NCI-H2029 treated with DMSO at 0.1 percent for 48 hours (cell line): ENCODE measurements around the gene CAMTA2.
"Not testable (repeated sequence)": the region's sequence is repeated elsewhere in the genome, so short reads cannot be mapped to it uniquely, and the experiment has no call there.

Experiments
- DNase-seq: peaks from one replicate; lab custom pipeline; 2025; lab: John Stamatoyannopoulos, UW

CAMTA2 gene, protein sequence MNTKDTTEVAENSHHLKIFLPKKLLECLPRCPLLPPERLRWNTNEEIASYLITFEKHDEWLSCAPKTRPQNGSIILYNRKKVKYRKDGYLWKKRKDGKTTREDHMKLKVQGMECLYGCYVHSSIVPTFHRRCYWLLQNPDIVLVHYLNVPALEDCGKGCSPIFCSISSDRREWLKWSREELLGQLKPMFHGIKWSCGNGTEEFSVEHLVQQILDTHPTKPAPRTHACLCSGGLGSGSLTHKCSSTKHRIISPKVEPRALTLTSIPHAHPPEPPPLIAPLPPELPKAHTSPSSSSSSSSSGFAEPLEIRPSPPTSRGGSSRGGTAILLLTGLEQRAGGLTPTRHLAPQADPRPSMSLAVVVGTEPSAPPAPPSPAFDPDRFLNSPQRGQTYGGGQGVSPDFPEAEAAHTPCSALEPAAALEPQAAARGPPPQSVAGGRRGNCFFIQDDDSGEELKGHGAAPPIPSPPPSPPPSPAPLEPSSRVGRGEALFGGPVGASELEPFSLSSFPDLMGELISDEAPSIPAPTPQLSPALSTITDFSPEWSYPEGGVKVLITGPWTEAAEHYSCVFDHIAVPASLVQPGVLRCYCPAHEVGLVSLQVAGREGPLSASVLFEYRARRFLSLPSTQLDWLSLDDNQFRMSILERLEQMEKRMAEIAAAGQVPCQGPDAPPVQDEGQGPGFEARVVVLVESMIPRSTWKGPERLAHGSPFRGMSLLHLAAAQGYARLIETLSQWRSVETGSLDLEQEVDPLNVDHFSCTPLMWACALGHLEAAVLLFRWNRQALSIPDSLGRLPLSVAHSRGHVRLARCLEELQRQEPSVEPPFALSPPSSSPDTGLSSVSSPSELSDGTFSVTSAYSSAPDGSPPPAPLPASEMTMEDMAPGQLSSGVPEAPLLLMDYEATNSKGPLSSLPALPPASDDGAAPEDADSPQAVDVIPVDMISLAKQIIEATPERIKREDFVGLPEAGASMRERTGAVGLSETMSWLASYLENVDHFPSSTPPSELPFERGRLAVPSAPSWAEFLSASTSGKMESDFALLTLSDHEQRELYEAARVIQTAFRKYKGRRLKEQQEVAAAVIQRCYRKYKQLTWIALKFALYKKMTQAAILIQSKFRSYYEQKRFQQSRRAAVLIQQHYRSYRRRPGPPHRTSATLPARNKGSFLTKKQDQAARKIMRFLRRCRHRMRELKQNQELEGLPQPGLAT

DNA sequence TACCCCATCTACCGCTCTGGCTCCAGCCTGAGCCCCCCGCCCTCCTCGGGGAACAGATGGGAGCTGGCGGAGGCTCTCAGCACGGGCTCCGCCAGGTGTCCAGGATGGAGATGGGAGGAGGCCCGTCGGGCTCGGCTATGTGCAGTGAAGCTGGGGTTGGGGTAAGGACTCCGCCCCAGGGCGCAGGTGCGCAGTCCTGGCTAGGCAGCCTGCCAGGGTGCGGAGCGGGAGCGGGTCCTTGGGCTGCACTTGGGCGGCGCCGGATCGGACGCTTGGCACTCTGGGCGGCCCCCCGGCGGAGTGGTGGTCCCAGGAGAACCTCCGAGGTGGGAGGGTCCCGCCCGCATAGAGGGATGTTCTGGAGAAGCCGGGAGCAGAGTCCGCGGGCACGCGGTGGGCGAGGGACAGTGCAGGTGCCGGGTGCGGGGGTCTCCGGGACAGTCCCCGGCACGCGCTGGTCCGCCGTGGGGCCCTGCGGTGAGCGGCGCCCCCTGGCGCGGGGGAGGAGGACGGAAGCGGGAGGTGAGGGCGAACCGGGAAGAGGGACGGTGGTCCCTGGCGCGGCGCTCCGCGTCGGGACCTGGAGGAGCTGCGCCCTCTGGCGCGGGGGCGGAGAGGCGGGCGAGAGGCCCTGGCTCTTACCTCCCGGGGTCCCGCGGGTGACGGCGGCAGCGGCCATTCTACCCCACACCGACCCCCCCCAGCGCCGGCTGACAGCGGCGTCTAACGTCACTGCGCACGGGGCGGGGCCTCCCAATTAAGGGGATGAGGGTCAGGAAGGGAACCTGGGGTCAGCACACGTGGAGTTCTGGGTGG, at the start of gene CAMTA2:
CAMTA2 (minus strand) TSS at position 725 of the 816 bp plus-strand sequence. CDS start 1,453 bp downstream, outside the sequence.
- peak; percentile 17 for DNase-seq

- DNase-seq: no peak
Measured at GRCh38 chr17:5035315-5035714, 47.8 kb upstream of the CAMTA2 start, which contains the start of gene SLC52A1. SLC52A1 (minus strand) TSS chr17:5035426; CDS start chr17:5034606, 820 bp downstream.

GRCh38 chr17:5034651-5035050, 47.2 kb upstream of the CAMTA2 start:
- DNase-seq: no peak

GRCh38 chr17:5034063-5034462, 46.6 kb upstream of the CAMTA2 start:
- no peak for DNase-seq

- no peak for DNase-seq
Measured at GRCh38 chr17:5033352-5034015, 46.0 kb upstream of the CAMTA2 start.

DNA sequence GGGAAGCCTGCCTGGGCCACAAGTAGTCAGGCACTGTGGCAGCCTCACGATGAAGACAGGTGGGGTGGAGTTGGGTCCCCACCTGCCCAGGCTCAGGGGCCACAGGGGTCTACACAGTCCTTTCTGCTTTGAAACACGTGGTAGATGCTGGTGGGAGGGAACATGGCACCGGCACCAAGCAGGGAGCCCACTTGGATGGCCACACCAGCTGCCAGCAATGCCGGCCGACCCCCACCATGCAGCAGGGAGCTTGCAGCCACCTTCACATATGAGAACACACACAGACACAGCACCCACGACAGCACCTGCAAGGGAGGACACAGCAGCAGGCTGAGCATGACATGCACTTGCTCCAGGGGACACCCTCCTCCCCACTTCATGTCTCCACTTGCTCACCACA, 45.4 kb upstream of the CAMTA2 start:
- DNase-seq: no peak

DNA sequence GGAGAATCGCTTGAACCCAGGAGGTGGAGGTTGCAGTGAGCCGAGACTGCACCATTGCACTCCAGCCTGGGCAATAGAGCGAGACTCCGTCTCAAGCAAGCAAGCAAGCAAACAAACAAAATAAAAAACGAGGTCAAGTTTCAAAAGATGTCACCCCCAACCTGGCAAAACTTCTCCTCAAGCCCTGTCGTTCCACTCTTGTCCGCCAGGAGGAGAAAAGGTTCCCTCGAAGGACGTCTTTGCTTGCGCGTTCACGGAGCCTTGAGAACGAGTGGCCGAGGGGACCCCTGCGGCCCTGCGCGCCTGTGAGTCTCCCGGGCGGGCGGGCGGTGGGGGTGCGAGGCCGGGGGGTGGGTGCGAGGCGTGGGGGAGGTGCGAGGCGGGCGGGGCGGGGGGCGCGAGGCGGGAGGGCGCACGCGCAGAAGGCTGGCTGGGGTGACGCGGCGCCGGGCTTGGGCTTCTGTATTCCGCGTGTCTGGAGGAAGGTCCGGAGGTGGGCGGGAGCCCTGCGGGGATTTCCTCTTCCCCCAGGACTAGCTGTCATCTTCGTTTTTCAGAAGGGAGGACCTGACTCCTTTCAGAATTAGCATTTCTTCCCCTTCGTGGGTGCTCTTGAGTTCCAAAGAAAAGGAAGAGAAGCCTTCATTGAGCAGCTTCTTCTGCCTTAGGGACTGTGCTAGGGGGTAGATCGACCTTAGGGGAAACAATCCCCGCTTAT, 44.0 kb upstream of the CAMTA2 start:
- no peak for DNase-seq

- DNase-seq: not testable (repeated sequence)
Measured at GRCh38 chr17:5030168-5030567, 42.7 kb upstream of the CAMTA2 start.

- DNase-seq: no peak
Measured at GRCh38 chr17:5027916-5028315, 40.4 kb upstream of the CAMTA2 start.

DNA sequence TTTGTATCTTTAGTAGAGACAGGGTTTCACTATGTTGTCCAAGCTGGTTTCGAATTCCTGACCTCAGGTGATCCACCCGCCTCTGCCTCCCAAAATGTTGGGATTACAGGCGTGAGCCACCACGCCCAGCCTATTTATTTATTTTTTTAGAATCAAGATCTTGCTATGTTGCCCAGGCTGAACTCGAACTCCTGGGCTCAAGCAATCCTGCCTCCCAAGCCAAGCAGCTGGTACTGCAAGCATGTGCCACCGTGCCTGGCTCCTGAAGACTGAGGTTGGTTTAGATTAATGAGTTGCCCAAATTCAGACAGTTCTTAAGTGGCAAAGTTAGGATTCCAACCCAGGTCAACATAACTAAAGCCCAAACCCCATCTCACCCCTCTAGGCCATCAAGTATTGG, 39.8 kb upstream of the CAMTA2 start:
- no peak for DNase-seq

DNA sequence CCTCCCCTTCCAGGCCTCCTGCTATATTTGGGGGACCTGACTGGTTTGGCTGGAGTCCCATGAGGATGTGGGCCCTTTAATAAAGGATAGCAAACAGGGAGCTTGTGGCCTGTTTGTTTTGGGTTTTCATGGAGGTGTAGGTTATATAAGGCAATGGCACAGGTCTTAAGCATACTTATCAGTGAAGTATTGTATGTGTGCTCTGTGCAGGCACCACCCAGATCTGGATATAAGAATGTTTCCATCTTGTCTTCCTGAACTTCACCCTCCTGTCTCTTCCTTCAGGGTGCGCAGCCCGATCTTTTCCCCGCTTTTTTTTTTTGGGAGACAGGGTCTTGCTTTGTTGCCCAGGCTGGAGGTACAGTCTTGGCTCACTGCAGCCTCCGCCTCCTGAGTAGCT, 37.1 kb upstream of the CAMTA2 start:
- DNase-seq: no peak

- no peak for DNase-seq
Measured at GRCh38 chr17:5023588-5024147, 36.2 kb upstream of the CAMTA2 start.

DNA sequence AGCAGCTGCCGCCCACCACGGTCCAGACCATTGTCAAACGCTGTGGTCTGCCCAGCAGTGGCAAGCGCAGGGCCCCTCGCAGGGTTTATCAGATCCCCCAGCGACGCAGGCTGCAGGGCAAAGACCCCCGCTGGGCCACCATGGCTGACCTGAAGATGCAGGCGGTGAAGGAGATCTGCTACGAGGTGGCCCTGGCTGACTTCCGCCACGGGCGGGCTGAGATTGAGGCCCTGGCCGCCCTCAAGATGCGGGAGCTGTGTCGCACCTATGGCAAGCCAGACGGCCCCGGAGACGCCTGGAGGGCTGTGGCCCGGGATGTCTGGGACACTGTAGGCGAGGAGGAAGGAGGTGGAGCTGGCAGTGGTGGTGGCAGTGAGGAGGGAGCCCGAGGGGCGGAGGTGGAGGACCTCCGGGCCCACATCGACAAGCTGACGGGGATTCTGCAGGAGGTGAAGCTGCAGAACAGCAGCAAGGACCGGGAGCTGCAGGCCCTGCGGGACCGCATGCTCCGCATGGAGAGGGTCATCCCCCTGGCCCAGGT, 34.8 kb upstream of the CAMTA2 start:
- DNase-seq: no peak

DNA sequence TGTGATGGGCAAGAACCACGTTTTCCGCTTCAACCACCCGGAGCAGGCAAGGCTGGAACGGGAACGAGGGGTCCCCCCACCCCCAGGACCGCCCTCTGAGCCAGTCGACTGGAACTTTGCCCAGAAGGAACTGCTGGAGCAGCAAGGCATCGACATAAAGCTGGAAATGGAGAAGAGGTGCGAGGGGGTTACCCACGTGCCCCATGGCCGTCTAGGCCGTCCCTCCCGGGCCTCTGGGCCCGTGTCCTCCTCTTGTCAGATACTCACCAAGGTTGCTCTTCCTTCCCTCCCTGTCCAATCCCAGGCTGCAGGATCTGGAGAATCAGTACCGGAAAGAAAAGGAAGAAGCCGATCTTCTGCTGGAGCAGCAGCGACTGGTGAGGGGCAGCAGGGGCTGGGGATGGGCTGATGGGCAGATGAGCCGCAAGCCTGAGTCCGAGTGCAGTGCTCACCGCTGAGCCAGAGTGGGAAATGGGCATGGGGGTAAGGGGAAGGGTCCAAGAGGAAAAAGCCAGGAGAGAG, 33.1 kb upstream of the CAMTA2 start:
- DNase-seq: no peak

- no peak for DNase-seq
Measured at GRCh38 chr17:5019475-5019956, 32.0 kb upstream of the CAMTA2 start.

GRCh38 chr17:5014357-5014756, 26.9 kb upstream of the CAMTA2 start:
- DNase-seq: no peak

- no peak for DNase-seq
Measured at GRCh38 chr17:5011928-5012327, 24.5 kb upstream of the CAMTA2 start.

- no peak for DNase-seq
Measured at GRCh38 chr17:5003214-5003867, 15.9 kb upstream of the CAMTA2 start.
